Activated CD4-positive, alpha-beta T cell treated with anti-CD3 and anti-CD28 coated beads, Interleukin-2, amount 50 U/mL, for 48 hours (primary cell): ENCODE results near the gene HOXD9.

Experiments
- DNase-seq, 2 experiments: peaks; one replicate each; pipeline ENCODE4 v3.0.0-alpha.2; 2020

The HOXD9 gene

GRCh38 chr2:176085861-176086771, 36.4 kb upstream of the HOXD9 start:
- no peak for DNase-seq

- DNase-seq, result no peak
These were observed 35.0 kb upstream of the HOXD9 start for GRCh38 chr2:176087330-176088047.

- no peak for DNase-seq
These were observed 34.2 kb upstream of the HOXD9 start for GRCh38 chr2:176088048-176088936.

GRCh38 chr2:176088937-176089842, 33.3 kb upstream of the HOXD9 start:
- no peak for DNase-seq

GRCh38 chr2:176089843-176090395, 32.6 kb upstream of the HOXD9 start:
- no peak for DNase-seq

GRCh38 chr2:176090862-176091261, 31.7 kb upstream of the HOXD9 start:
- no peak for DNase-seq

GRCh38 chr2:176091329-176092258, 30.9 kb upstream of the HOXD9 start:
- no peak for DNase-seq

- DNase-seq, result no peak
These were observed 30.0 kb upstream of the HOXD9 start, which contains the start of gene HOXD13 for GRCh38 chr2:176092270-176093144. TSS of gene HOXD13 (plus strand) at chr2:176092721. CDS start at chr2:176092891, 170 bp downstream.

GRCh38 chr2:176093145-176093897, 29.2 kb upstream of the HOXD9 start:
- DNase-seq, result no peak

GRCh38 chr2:176093898-176094249, 28.6 kb upstream of the HOXD9 start:
- DNase-seq, result no peak

- no peak for DNase-seq
These were observed 28.2 kb upstream of the HOXD9 start for GRCh38 chr2:176094349-176094748.

- DNase-seq, result no peak
These were observed 27.1 kb upstream of the HOXD9 start for GRCh38 chr2:176095421-176095820.

GRCh38 chr2:176096243-176096985, 26.1 kb upstream of the HOXD9 start:
- no peak for DNase-seq

- peak; percentile 52 to 66 for DNase-seq
These were observed 25.3 kb upstream of the HOXD9 start for GRCh38 chr2:176096986-176097819.

- DNase-seq, result no peak
These were observed 24.6 kb upstream of the HOXD9 start for GRCh38 chr2:176097820-176098365.

- no peak for DNase-seq
These were observed 24.0 kb upstream of the HOXD9 start for GRCh38 chr2:176098366-176099158.
